Measurements from ENCODE around the gene TTC39A. TPM values are rescaled to one million over a fixed set of nuclear protein-coding genes. Genes with fewer than 3 reads are reported as not detected.
A peak's percentile ranks its signal among the peaks of the same experiment; 100 is the strongest.

TTC39A gene
- total RNA-seq, 1 donor from 2014 or later: 0.95 TPM

DNA sequence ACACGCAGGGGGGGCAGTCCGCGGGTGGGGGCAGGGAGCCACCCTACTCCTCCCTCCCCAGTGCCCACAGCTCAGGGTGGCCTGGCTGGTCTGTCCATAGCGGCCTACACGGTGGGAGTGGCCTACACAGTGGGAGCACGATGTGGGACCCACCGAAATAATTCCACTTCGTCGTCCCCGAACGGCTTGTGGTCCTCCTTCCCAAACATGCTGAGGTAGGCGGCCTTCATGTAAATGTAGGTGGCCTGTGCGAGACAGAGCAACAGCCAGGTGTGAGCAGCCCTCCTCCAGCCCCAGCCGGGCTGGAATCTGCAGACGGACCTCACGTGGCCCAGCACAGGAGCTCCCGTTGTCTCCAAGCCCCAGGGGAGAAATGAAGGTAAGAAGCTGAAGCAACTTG is 34.4 kb downstream of the TTC39A start:
- Mint-ChIP-seq H3K27ac (ENCODE audit: unreplicated experiment) (no peak overlapping the region), H3K36me3 (ENCODE audit: low read depth, unreplicated experiment) (peaks cover 5% of the 10 kb centered on the region), H3K4me1 (ENCODE audit: unreplicated experiment) (peaks cover 23% of the 10 kb centered on the region), H3K9me3 (ENCODE audit: unreplicated experiment) (no peaks in the 10 kb centered on the region), H3K4me3 (ENCODE audit: unreplicated experiment) (no peak overlapping the region), H3K27me3 (ENCODE audit: unreplicated experiment) (peaks cover 8% of the 10 kb centered on the region)
- no peak for TF ChIP-seq CTCF (IDR thresholded peaks at IDR 0.05; ENCODE audit: unreplicated experiment)
- no peak for DNase-seq (ENCODE audit: low spot score)

- H3K36me3 Mint-ChIP-seq (ENCODE audit: low read depth, unreplicated experiment): peaks cover 4% of the 10 kb centered on the region
- H3K27me3 Mint-ChIP-seq (ENCODE audit: unreplicated experiment): peaks cover 5% of the 10 kb centered on the region
- no peaks in the 10 kb centered on the region for H3K9me3 Mint-ChIP-seq (ENCODE audit: unreplicated experiment)
- no peak overlapping the region for H3K27ac Mint-ChIP-seq (ENCODE audit: unreplicated experiment)
- no peak for DNase-seq (ENCODE audit: low spot score)
- no peak for TF ChIP-seq CTCF (IDR thresholded peaks at IDR 0.05; ENCODE audit: unreplicated experiment)
- H3K4me1 Mint-ChIP-seq (ENCODE audit: unreplicated experiment): peaks cover 23% of the 10 kb centered on the region
- H3K4me3 Mint-ChIP-seq (ENCODE audit: unreplicated experiment): no peak overlapping the region
Observed at GRCh38 chr1:51294566-51295184, 35.7 kb downstream of the TTC39A start.

GRCh38 chr1:51293898-51294515 is 36.4 kb downstream of the TTC39A start:
- peaks cover 6% of the 10 kb centered on the region for H3K27me3 Mint-ChIP-seq (ENCODE audit: unreplicated experiment)

GRCh38 chr1:51290489-51290847 is 39.9 kb downstream of the TTC39A start:
- H3K4me1 Mint-ChIP-seq (ENCODE audit: unreplicated experiment): peaks cover 2% of the 10 kb centered on the region
- H3K27me3 Mint-ChIP-seq (ENCODE audit: unreplicated experiment): peaks cover 7% of the 10 kb centered on the region
- no peak overlapping the region for H3K27ac Mint-ChIP-seq (ENCODE audit: unreplicated experiment)
- DNase-seq (ENCODE audit: low spot score): no peak
- peaks cover 11% of the 10 kb centered on the region for H3K36me3 Mint-ChIP-seq (ENCODE audit: low read depth, unreplicated experiment)
- no peaks in the 10 kb centered on the region for H3K9me3 Mint-ChIP-seq (ENCODE audit: unreplicated experiment)
- H3K4me3 Mint-ChIP-seq (ENCODE audit: unreplicated experiment): no peak overlapping the region
- TF ChIP-seq CTCF (IDR thresholded peaks at IDR 0.05; ENCODE audit: unreplicated experiment): no peak

More at GRCh38 chr1:51293898-51294515, 36.4 kb downstream of the TTC39A start:
- H3K4me3 Mint-ChIP-seq (ENCODE audit: unreplicated experiment): no peak overlapping the region
- peaks cover 10% of the 10 kb centered on the region for H3K36me3 Mint-ChIP-seq (ENCODE audit: low read depth, unreplicated experiment)
- H3K4me1 Mint-ChIP-seq (ENCODE audit: unreplicated experiment): peaks cover 23% of the 10 kb centered on the region
- TF ChIP-seq CTCF (IDR thresholded peaks at IDR 0.05; ENCODE audit: unreplicated experiment): no peak
- no peaks in the 10 kb centered on the region for H3K9me3 Mint-ChIP-seq (ENCODE audit: unreplicated experiment)
- DNase-seq (ENCODE audit: low spot score): no peak
- H3K27ac Mint-ChIP-seq (ENCODE audit: unreplicated experiment): peak overlapping the region; percentile 2
